WERI-Rb-1 (cell line): ENCODE data around the gene CHN1.

Experiments used
- DNase-seq: peaks from one replicate; pipeline ENCODE4 v3.0.0-alpha.2; 2020
- H3K27ac ChIP-seq: fragments of 250-450 bp; sonication (Bioruptor Pico); 2 replicates; pipeline ENCODE4 v1.5.1; 2020; ENCODE audit warnings: mild to moderate bottlenecking, moderate library complexity
- H3K27me3 ChIP-seq: fragments of 250-450 bp; sonication (Bioruptor Pico); 2 replicates; pipeline ENCODE4 v1.5.1; 2021; ENCODE audit warnings: mild to moderate bottlenecking, low read depth, moderate library complexity; ENCODE audit not compliant: insufficient read depth, severe bottlenecking
- H3K36me3 ChIP-seq: fragments of 250-450 bp; sonication (Bioruptor Pico); 2 replicates; pipeline ENCODE4 v1.5.1; 2020; ENCODE audit warnings: mild to moderate bottlenecking, moderate library complexity
- H3K4me3 ChIP-seq: 2 replicates; pipeline ENCODE4 v1.5.1; 2011; ENCODE audit warnings: low read depth, mild to moderate bottlenecking, control low read depth, low read length
- H3K9me3 ChIP-seq: fragments of 250-450 bp; sonication (Bioruptor Pico); 2 replicates; pipeline ENCODE4 v1.5.1; 2021; ENCODE audit warnings: mild to moderate bottlenecking, moderate library complexity; ENCODE audit not compliant: severe bottlenecking
- CTCF ChIP-seq: IDR thresholded peaks from 2 replicates; pipeline ENCODE4 v1.5.1; 2011; ENCODE audit warnings: low read depth, mild to moderate bottlenecking, control low read depth, inconsistent platforms, low read length

Gene CHN1

DNA sequence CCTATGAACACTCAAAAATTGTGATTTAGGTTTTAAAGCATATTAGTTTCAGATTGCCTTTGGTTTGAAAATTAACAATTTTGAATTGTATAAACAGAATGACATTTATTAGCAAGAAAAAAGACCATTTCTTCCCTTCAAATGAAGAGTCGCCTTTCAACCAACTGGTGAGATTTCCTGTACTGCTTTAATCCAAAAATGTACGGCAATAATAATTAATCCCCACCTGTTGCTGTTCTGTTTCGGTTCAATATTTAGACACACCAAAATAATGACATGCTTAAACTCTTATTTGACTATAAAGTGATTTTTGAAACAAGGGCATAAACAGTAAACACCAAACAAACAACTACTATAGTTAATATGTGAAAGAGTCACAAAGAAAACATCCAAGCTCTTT, 39.6 kb downstream of the CHN1 start:
- Histone ChIP-seq H3K27me3 (no peaks in the 10 kb centered on the region), H3K9me3 (no peaks in the 10 kb centered on the region), H3K27ac (no peak overlapping the region), H3K36me3 (no peaks in the 10 kb centered on the region), H3K4me3 (no peak overlapping the region)
- DNase-seq, result no peak
- no peak for TF ChIP-seq CTCF

- H3K4me3 ChIP-seq, result no peak overlapping the region
- TF ChIP-seq CTCF, result no peak
- no peaks in the 10 kb centered on the region for H3K9me3 ChIP-seq
- H3K27me3 ChIP-seq, result no peaks in the 10 kb centered on the region
- H3K27ac ChIP-seq, result no peak overlapping the region
- no peaks in the 10 kb centered on the region for H3K36me3 ChIP-seq
- no peak for DNase-seq
These were observed 40.8 kb downstream of the CHN1 start for GRCh38 chr2:174964404-174964803.

DNA sequence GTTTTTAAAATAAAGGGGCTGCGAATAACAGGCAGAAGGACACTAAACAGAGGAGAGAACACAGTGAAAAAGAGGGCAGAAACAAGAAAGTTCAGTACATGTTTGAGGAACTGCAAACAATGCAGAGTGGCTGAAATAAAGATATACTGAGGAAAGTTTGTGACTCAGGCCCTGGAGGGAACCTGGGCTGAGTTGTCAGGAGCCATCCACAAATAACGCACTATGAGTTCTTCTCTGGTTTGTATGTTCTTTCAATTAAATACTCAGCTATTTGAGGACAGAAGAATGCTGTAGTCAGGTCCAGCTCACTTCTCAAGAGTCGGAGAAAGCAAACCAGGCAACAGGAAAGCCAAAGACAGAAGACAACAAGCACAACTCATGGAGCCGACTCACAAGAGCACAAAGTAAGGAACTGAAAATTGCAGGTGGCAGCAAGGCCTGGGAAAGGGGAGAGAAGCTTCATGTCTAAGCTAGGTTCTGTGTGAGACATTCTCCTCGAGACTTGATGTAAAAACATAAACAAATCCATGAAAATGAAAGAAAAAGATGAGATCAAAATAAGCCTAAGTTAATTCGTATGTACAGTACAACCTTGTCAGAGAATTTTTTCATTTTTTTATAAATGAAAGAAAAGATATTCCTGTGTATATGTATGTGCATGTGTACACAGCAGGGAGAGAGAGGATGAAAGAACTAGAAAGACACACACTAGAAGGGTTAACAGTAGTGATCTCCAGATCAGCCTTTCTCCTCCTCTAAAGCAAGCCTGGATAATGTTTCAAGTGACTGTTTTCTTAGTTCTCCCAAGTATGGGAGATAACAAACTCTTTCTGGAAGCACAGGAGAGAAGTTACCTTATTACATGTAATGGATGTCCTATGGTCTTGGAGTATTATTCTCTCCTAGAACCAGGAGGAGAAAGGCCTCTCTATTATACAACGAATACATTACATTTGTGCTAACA, 41.5 kb downstream of the CHN1 start:
- H3K36me3 ChIP-seq, result no peaks in the 10 kb centered on the region
- no peak overlapping the region for H3K27ac ChIP-seq
- DNase-seq, result no peak
- no peaks in the 10 kb centered on the region for H3K9me3 ChIP-seq
- no peak overlapping the region for H3K4me3 ChIP-seq
- H3K27me3 ChIP-seq, result no peaks in the 10 kb centered on the region
- no peak for TF ChIP-seq CTCF

DNA sequence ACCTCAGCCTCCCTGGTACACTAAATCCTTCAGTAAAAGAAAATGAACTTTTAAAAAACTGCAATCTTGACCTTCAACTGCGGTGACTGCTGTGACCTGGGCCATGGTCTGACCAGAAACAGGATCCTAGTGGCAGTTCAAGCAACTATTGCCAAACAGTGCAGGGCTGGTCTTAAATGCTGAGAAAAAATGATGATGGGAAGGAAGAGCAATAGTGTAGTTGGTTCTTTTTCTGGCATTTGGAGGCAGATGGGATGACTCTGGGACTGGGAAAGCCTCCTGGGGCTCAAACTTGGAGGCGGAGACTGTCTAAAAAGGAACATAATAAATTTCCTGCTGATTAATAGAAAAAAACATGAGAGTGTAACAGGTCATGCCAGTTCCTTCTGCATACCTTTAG, 45.4 kb downstream of the CHN1 start:
- no peak for DNase-seq
- Histone ChIP-seq H3K27ac (no peak overlapping the region), H3K4me3 (no peak overlapping the region), H3K9me3 (no peaks in the 10 kb centered on the region), H3K36me3 (no peaks in the 10 kb centered on the region), H3K27me3 (no peaks in the 10 kb centered on the region)
- no peak for TF ChIP-seq CTCF

- no peaks in the 10 kb centered on the region for H3K36me3 ChIP-seq
- H3K27me3 ChIP-seq, result no peaks in the 10 kb centered on the region
- TF ChIP-seq CTCF, result no peak
- H3K4me3 ChIP-seq, result no peak overlapping the region
- H3K27ac ChIP-seq, result no peak overlapping the region
- no peak for DNase-seq
- H3K9me3 ChIP-seq, result no peaks in the 10 kb centered on the region
These were observed 48.1 kb downstream of the CHN1 start for GRCh38 chr2:174957050-174957449.

DNA sequence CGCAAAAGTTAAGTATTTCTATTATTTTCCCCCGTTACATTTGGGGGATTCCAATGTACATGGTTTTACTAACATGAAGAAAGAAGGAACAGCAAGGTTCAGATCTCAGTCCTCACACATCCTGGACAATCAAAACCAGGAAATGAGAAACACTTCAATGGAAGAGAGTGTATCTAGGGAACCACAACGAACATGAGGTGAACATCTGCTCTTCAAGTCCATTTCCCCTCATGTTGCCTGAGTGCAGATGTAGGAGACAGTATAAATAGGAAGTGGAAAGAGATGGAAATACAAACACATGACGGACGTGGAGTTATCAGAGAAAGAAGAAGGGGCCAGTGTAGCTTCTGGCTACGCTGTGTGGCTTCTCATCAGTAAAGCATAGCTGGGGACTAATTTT, 52.6 kb downstream of the CHN1 start:
- H3K27me3 ChIP-seq, result no peaks in the 10 kb centered on the region
- no peak for DNase-seq
- TF ChIP-seq CTCF, result no peak
- H3K27ac ChIP-seq, result no peak overlapping the region
- H3K36me3 ChIP-seq, result no peaks in the 10 kb centered on the region
- no peaks in the 10 kb centered on the region for H3K9me3 ChIP-seq
- H3K4me3 ChIP-seq, result no peak overlapping the region
